NCI-H460 (cell line): ENCODE results near the gene COL20A1. TPM values are rescaled to one million over a fixed set of nuclear protein-coding genes. Genes with fewer than 3 reads are reported as not detected.
A peak's percentile ranks its signal among the peaks of the same experiment; 100 is the strongest.
"Not testable (repeated sequence)": the region's sequence is repeated elsewhere in the genome, so short reads cannot be mapped to it uniquely, and the experiment has no call there.

ENCODE experiments used
- DNase-seq: peaks from one replicate; pipeline ENCODE4 v3.0.0-alpha.2; 2016; ENCODE audit warnings: low read depth; ENCODE audit errors: extremely low read depth
- total RNA-seq: library from RNA; depleted of rRNA; stranded (reverse); fragments of >200 nt; shearing (Covaris generic); gene quantifications from 2 replicates; pipeline ENCODE4 v1.2.3, GENCODE V29; 2014

The COL20A1 gene
- total RNA-seq, 1 experiment from 2014 or later, result 0.10 TPM

- DNase-seq, result not testable (repeated sequence)
These were observed 13.1 kb downstream of the COL20A1 start for GRCh38 chr20:63305933-63306672.

- no peak for DNase-seq
These were observed 13.9 kb downstream of the COL20A1 start for GRCh38 chr20:63306673-63307537.

GRCh38 chr20:63307538-63308217 is 14.7 kb downstream of the COL20A1 start:
- DNase-seq, result no peak

GRCh38 chr20:63308218-63308911 is 15.4 kb downstream of the COL20A1 start:
- DNase-seq, result no peak

- peak; percentile 30 for DNase-seq
These were observed 16.5 kb downstream of the COL20A1 start for GRCh38 chr20:63309261-63310071.

- no peak for DNase-seq
These were observed 17.4 kb downstream of the COL20A1 start for GRCh38 chr20:63310265-63310991.

- no peak for DNase-seq
These were observed 18.3 kb downstream of the COL20A1 start for GRCh38 chr20:63311186-63311832.

GRCh38 chr20:63311833-63312243 is 18.9 kb downstream of the COL20A1 start:
- no peak for DNase-seq

- no peak for DNase-seq
These were observed 19.3 kb downstream of the COL20A1 start for GRCh38 chr20:63312273-63312672.

GRCh38 chr20:63312690-63313348 is 19.8 kb downstream of the COL20A1 start:
- DNase-seq, result no peak

- no peak for DNase-seq
These were observed 20.5 kb downstream of the COL20A1 start for GRCh38 chr20:63313349-63314014.

- DNase-seq, result no peak
These were observed 21.1 kb downstream of the COL20A1 start for GRCh38 chr20:63314015-63314471.

GRCh38 chr20:63314566-63315239 is 21.7 kb downstream of the COL20A1 start:
- DNase-seq, result no peak

GRCh38 chr20:63315240-63315689 is 22.3 kb downstream of the COL20A1 start:
- DNase-seq, result no peak

GRCh38 chr20:63315731-63316491 is 22.9 kb downstream of the COL20A1 start:
- DNase-seq, result no peak

GRCh38 chr20:63316502-63316921 is 23.5 kb downstream of the COL20A1 start:
- DNase-seq, result no peak
